PC-9 (cell line): ENCODE results near the gene RCC1. TPM values are rescaled to one million over a fixed set of nuclear protein-coding genes. Genes with fewer than 3 reads are reported as not detected.
A peak's percentile ranks its signal among the peaks of the same experiment; 100 is the strongest.

ENCODE experiments used
- BruUV-seq: library from RNA; stranded (reverse); fragments of 400-500 nt; replicated peaks from 2 replicates; lab custom pipeline; 2021; lab: Mats Ljungman, UMichigan
- CTCF ChIA-PET: fragments of 300-600 bp; sonication (Branson Sonifier 250); formaldehyde crosslinking; loops from one replicate; lab custom pipeline; 2022; ENCODE audit warnings: antibody characterized with exemption; lab: Charles Lee
- POLR2A ChIA-PET: fragments of 300-600 bp; sonication (Branson Sonifier 250); formaldehyde crosslinking; loops from one replicate; lab custom pipeline; 2022; ENCODE audit warnings: antibody characterized with exemption; ENCODE audit not compliant: unreplicated experiment; lab: Charles Lee
- DNase-seq, 2 experiments: peaks; one replicate each; pipeline versions ENCODE4 v3.0.0 to v3.0.0-alpha.2; 2015 to 2022; ENCODE audit warnings: mixed read lengths in 1 of 2
- H2AFZ ChIP-seq: fragments of 200-600 bp; sonication (generic); 2 replicates; pipeline ENCODE4 v1.8.1; 2017; ENCODE audit warnings: antibody characterized with exemption
- H3F3A ChIP-seq: fragments of 200-600 bp; sonication (generic); 2 replicates; pipeline ENCODE4 v1.8.1; 2017; ENCODE audit warnings: antibody characterized with exemption, mild to moderate bottlenecking, low read depth; ENCODE audit not compliant: insufficient read depth
- H3K27ac ChIP-seq: fragments of 200-600 bp; sonication (generic); 2 replicates; pipeline ENCODE4 v1.6.1; 2016; ENCODE audit warnings: mixed run types
- H3K27me3 ChIP-seq: fragments of 200-600 bp; sonication (generic); 2 replicates; pipeline ENCODE4 v1.6.1; 2016; ENCODE audit warnings: low read depth, mixed run types; ENCODE audit not compliant: insufficient read depth
- H3K36me3 ChIP-seq: fragments of 200-600 bp; sonication (generic); 2 replicates; pipeline ENCODE4 v1.6.1; 2016; ENCODE audit warnings: low read depth, mixed run types
- H3K4me1 ChIP-seq: fragments of 200-600 bp; sonication (generic); replicated peaks from 2 replicates; pipeline ENCODE4 v1.6.1; 2016; ENCODE audit warnings: mixed run types; ENCODE audit not compliant: insufficient read depth
- H3K4me2 ChIP-seq: fragments of 200-600 bp; sonication (generic); 2 replicates; pipeline ENCODE4 v1.6.1; 2017; ENCODE audit warnings: mixed run types
- H3K4me3 ChIP-seq: fragments of 200-600 bp; sonication (generic); 2 replicates; pipeline ENCODE4 v1.6.1; 2016; ENCODE audit warnings: mixed run types
- H3K79me2 ChIP-seq: fragments of 200-600 bp; sonication (generic); 2 replicates; pipeline ENCODE4 v1.6.1; 2017; ENCODE audit warnings: low read depth, mixed run types
- H3K9me2 ChIP-seq: fragments of 200-600 bp; sonication (generic); 2 replicates; pipeline ENCODE4 v1.8.1; 2017; ENCODE audit warnings: mild to moderate bottlenecking; ENCODE audit not compliant: insufficient read depth
- H3K9me3 ChIP-seq: fragments of 200-600 bp; sonication (generic); 2 replicates; pipeline ENCODE4 v1.8.1; 2016; ENCODE audit warnings: low read depth; ENCODE audit not compliant: insufficient read depth
- H4K20me1 ChIP-seq: fragments of 200-600 bp; sonication (generic); 2 replicates; pipeline ENCODE4 v1.8.1; 2017; ENCODE audit not compliant: insufficient read depth
- CTCF ChIP-seq: fragments of 200-600 bp; sonication (generic); conservative IDR thresholded peaks from 2 replicates; pipeline ENCODE4 v1.6.1; 2017; ENCODE audit warnings: mixed run types, antibody characterized with exemption, mild to moderate bottlenecking, moderate library complexity
- EZH2 ChIP-seq: fragments of 200-600 bp; sonication (generic); IDR thresholded peaks from 2 replicates; pipeline ENCODE4 v1.8.0; 2017; ENCODE audit warnings: antibody characterized with exemption, low read depth
- intact Hi-C: fragments of 100-400 bp; cut with micrococcal nuclease; formaldehyde crosslinking; loops from one replicate; pipeline ENCODE4 v1.10.0; 2022; ENCODE audit not compliant: unreplicated experiment
- total RNA-seq: library from RNA; stranded (reverse); gene quantifications from 2 replicates; pipeline ENCODE4 v1.2.3, GENCODE V29; 2021

Gene RCC1
- total RNA-seq, 1 experiment from 2014 or later, result 134 TPM

- H3K4me2 ChIP-seq, result peak overlapping the region; percentile 99
- ChIA-PET POLR2A (interaction anchor here (0.6 to 0.7 kb wide), 2 partner anchors 9 to 95 kb away, joined by 3 to 22 read pairs; no protein-coding TSS in a partner anchor), CTCF (no interaction called here)
- peaks cover 77% of the 10 kb centered on the region for H3F3A ChIP-seq
- H3K27ac ChIP-seq, result peak overlapping the region; percentile 99
- DNase-seq, result no peak
- TF ChIP-seq EZH2 (no peak), CTCF (no peak)
- intact Hi-C loops, result loop anchor here (2.0 to 5.0 kb wide), 4 partner anchors 71 to 261 kb away; partner anchors contain the start of gene RNU11
- BruUV-seq, result no TSS peak
- peaks cover 37% of the 10 kb centered on the region for H4K20me1 ChIP-seq
- H3K36me3 ChIP-seq, result peaks cover 45% of the 10 kb centered on the region
- H3K9me2 ChIP-seq, result no peaks in the 10 kb centered on the region
- H3K79me2 ChIP-seq, result peaks cover 40% of the 10 kb centered on the region
- H2AFZ ChIP-seq, result no peak overlapping the region
- H3K27me3 ChIP-seq, result 0 out of 2 replicates have a peak, but pooled peaks cover 3% of the 10 kb centered on the region
- no peaks in the 10 kb centered on the region for H3K9me3 ChIP-seq
- H3K4me1 ChIP-seq, result peaks cover 25% of the 10 kb centered on the region
- peak overlapping the region; percentile 83 for H3K4me3 ChIP-seq
Observed at GRCh38 chr1:28507646-28508434, 2.0 kb downstream of the RCC1 start.

GRCh38 chr1:28508435-28508754 lies 2.6 kb downstream of the RCC1 start:
- H3K4me2 ChIP-seq, result peak overlapping the region; percentile 99
- no peaks in the 10 kb centered on the region for H3K9me3 ChIP-seq
- H3K4me3 ChIP-seq, result peak overlapping the region; percentile 83
- H3K79me2 ChIP-seq, result peaks cover 40% of the 10 kb centered on the region
- peak overlapping the region; percentile 99 for H3K27ac ChIP-seq
- peaks cover 45% of the 10 kb centered on the region for H3K36me3 ChIP-seq
- intact Hi-C loops, result loop anchor here (2.0 to 5.0 kb wide), 4 partner anchors 71 to 261 kb away; partner anchors contain the start of gene RNU11
- TF ChIP-seq EZH2 (no peak), CTCF (no peak)
- H3K9me2 ChIP-seq, result no peaks in the 10 kb centered on the region
- H3K27me3 ChIP-seq, result 0 out of 2 replicates have a peak, but pooled peaks cover 3% of the 10 kb centered on the region
- no peak overlapping the region for H2AFZ ChIP-seq
- peaks cover 42% of the 10 kb centered on the region for H4K20me1 ChIP-seq
- H3F3A ChIP-seq, result peaks cover 82% of the 10 kb centered on the region
- CTCF ChIA-PET, result no interaction called here
- POLR2A ChIA-PET, result interaction anchor here (0.6 to 0.9 kb wide), 3 partner anchors 9 to 154 kb away, joined by 3 to 8 read pairs (median 4); no protein-coding TSS in a partner anchor
- peaks cover 25% of the 10 kb centered on the region for H3K4me1 ChIP-seq
- BruUV-seq, result no TSS peak
- DNase-seq, result no peak

- peak overlapping the region; percentile 83; the same call in 1 of the 2 replicates for H3K4me3 ChIP-seq
- BruUV-seq, result no TSS peak
- H3K27ac ChIP-seq, result peak overlapping the region; percentile 99
- H3K9me3 ChIP-seq, result no peaks in the 10 kb centered on the region
- ChIA-PET CTCF (interaction anchor here (0.6 kb wide), 1 partner anchor 93 kb away, joined by 8 read pairs; no protein-coding TSS in a partner anchor), POLR2A (interaction anchor here (0.6 to 1.1 kb wide), 4 partner anchors 13 to 636 kb away, joined by 3 to 6 read pairs (median 5); no protein-coding TSS in a partner anchor)
- no peak for TF ChIP-seq CTCF
- TF ChIP-seq EZH2, result no peak
- H3K27me3 ChIP-seq, result 0 out of 2 replicates have a peak, but pooled peaks cover 3% of the 10 kb centered on the region
- peaks cover 91% of the 10 kb centered on the region for H3F3A ChIP-seq
- peaks cover 40% of the 10 kb centered on the region for H3K79me2 ChIP-seq
- no peaks in the 10 kb centered on the region for H3K9me2 ChIP-seq
- no peak for DNase-seq
- intact Hi-C loops, result loop anchor here (2.0 to 5.0 kb wide), 4 partner anchors 72 to 262 kb away; partner anchors contain the start of gene RNU11
- H3K4me2 ChIP-seq, result peak overlapping the region; percentile 99
- peaks cover 48% of the 10 kb centered on the region for H4K20me1 ChIP-seq
- no peak overlapping the region for H2AFZ ChIP-seq
- peaks cover 45% of the 10 kb centered on the region for H3K36me3 ChIP-seq
- H3K4me1 ChIP-seq, result peaks cover 25% of the 10 kb centered on the region
Observed at GRCh38 chr1:28509705-28510272, 3.9 kb downstream of the RCC1 start.
